GM12874 (cell line): ENCODE data around the gene WDR33.

Experiments used
- CTCF ChIP-seq: IDR thresholded peaks from 2 replicates; pipeline ENCODE4 v1.5.1; 2011; ENCODE audit warnings: low read depth, mild to moderate bottlenecking, control low read depth, low read length, moderate library complexity; ENCODE audit not compliant: insufficient read depth

WDR33 gene

DNA sequence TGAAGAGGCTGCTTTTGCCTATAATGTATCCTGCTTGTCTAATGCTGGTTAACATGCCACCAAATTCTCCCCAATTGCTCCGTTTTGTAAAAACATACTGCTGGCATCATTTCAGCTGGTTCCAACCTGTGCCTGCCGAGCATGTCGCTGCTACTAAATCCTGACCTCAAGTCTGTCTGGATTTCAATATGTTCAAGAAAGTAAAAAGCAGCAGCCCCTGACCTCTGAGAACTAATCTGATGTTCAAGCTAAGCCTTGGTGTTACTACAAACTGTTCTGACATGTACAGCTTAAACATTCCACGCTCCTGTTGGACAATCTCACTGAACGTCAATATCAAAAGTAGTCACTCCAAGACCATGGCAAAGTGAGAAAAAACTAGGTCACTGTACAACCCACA is 63.4 kb downstream of the WDR33 start:
- TF ChIP-seq CTCF, result no peak

- no peak for TF ChIP-seq CTCF
Measured at GRCh38 chr2:127743477-127744026, 67.4 kb downstream of the WDR33 start.

DNA sequence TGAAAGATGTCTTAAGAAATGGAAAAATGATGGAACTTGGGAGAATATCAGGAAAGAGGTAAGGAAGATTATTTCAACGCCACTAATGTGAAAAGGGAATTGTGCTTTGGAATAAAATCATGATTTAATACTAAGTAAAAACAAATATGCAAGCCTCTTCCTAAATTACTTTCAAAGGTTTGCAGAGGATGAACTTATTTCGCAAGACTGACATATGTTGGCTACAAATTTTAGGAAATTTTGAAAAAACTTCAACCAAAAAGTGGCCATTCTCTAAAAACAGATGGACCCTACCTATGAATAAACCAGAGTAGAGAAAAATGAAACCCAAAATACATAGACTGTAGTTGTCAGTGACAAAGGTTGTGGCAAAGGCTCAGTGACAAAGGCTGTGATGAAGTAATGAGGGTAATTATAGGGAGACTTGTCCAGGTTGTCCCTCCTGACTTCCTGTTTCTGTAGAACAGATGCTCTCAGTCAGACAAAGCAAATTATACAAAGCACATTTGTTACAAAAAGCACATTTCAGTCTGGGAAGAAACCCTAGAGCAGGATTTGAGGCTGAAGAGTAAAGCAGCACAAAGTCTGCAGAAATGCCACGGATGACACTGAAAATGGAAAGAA is 70.2 kb downstream of the WDR33 start:
- TF ChIP-seq CTCF, result no peak

- no peak for TF ChIP-seq CTCF
Measured at GRCh38 chr2:127739800-127740199, 71.2 kb downstream of the WDR33 start.

- no peak for TF ChIP-seq CTCF
Measured at GRCh38 chr2:127737892-127738291, 73.1 kb downstream of the WDR33 start.

GRCh38 chr2:127735537-127736399 is 75.2 kb downstream of the WDR33 start:
- no peak for TF ChIP-seq CTCF

DNA sequence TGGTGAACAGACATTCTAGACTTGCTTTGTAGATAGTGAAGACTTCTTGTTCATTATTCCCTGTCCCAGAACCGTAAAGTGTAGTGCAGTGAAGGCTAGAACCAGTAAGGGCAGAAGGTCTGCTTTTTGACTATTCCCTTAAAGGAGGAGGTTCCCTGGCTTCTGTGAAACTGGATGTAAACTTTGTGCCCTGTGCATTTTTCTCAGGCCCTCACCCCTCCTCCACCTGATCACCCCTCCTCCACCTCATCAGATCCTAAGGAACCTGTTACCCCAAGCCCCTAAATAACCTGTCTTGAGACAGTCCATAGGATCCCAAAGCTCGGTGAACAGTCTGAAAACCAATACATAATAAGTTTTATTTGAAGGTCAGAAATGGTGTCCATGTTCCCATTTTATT is 75.9 kb downstream of the WDR33 start:
- no peak for TF ChIP-seq CTCF
